ENCODE results near the gene TTC39A. TPM values are rescaled to one million over a fixed set of nuclear protein-coding genes. Genes with fewer than 3 reads are reported as not detected.

The TTC39A gene
- total and polyA plus RNA-seq, 2 of the 13 experiments (the other 11 are each of a cell fraction or from before 2014, with no cell fraction given), result 0.33 to 1.5 TPM

- in situ Hi-C loops (cut with HindIII; ENCODE audit: extremely low pct_ligation_motif_present, low pct_unique_long_range_greater_than_20kb), result no loop called here
- FAIRE-seq, result no peak
- no peak for DNase-seq (ENCODE audit: low spot score)
- Histone ChIP-seq H2AFZ (ENCODE audit: low read length) (no peak overlapping the region), H3K4me1 (ENCODE audit: insufficient read depth, low read length) (peaks cover 35% of the 10 kb centered on the region), H3K27me3 (ENCODE audit: control insufficient read depth in 1 of 2, insufficient read depth in 2 of 2, low read length in 2 of 2) (no peaks in the 10 kb centered on the region; a peak in 2 of 5 replicates), H3K4me3 (replicated peaks in 1 of 3; ENCODE audit: insufficient read depth in 1 of 3, low read depth in 2 of 3, low read length in 3 of 3) (no peak overlapping the region), H4K20me1 (ENCODE audit: insufficient read depth, low read length) (no peaks in the 10 kb centered on the region), H3K79me2 (ENCODE audit: insufficient read depth, low read length) (no peaks in the 10 kb centered on the region), H3K27ac (ENCODE audit: extremely low read length, insufficient read depth, low read length) (no peak overlapping the region), H3K36me3 (replicated peaks in 1 of 2; ENCODE audit: control insufficient read depth in 1 of 2, insufficient read depth in 2 of 2, low read length in 2 of 2) (no peaks in the 10 kb centered on the region), H3K9me3 (ENCODE audit: low read length) (no peaks in the 10 kb centered on the region), H3K9ac (ENCODE audit: insufficient read depth, low read depth, low read length) (no peak overlapping the region), H3K4me2 (ENCODE audit: low read depth, low read length) (no peak overlapping the region)
- POLR2A ChIA-PET, result no interaction called here
- intact Hi-C loops (cut with micrococcal nuclease; ENCODE audit: unreplicated experiment), result no loop called here
- no TSS peak for BruUV-seq (replicated peaks)
- CTCF ChIA-PET (ENCODE audit: low intra/inter-chr PET ratio, low total read pairs), result no interaction called here
- TF ChIP-seq MEIS2 (CRISPR knock-in tag; IDR thresholded peaks at IDR 0.05) (no peak), HDAC2 (CRISPR knock-in tag; IDR thresholded peaks at IDR 0.05) (no peak), MAF1 (CRISPR knock-in tag; IDR thresholded peaks at IDR 0.05; ENCODE audit: borderline replicate concordance) (no peak), KLF11 (CRISPR knock-in tag; IDR thresholded peaks at IDR 0.05) (no peak), MATR3 (CRISPR knock-in tag; IDR thresholded peaks at IDR 0.05) (no peak), JUN (CRISPR knock-in tag; IDR thresholded peaks at IDR 0.05) (no peak), CC2D1A (CRISPR knock-in tag; IDR thresholded peaks at IDR 0.05) (no peak), RFXANK (CRISPR knock-in tag; IDR thresholded peaks at IDR 0.05) (no peak)
- no peak for ATAC-seq
- 93% methylated on average over 3 of the region's 11 CpGs for WGBS (ENCODE audit: low lambda C conversion rate)
These were observed 31.0 kb downstream of the TTC39A start for GRCh38 chr1:51299185-51299885.

- intact Hi-C loops (cut with micrococcal nuclease; ENCODE audit: unreplicated experiment) (no loop called here), in situ Hi-C loops (cut with HindIII; ENCODE audit: extremely low pct_ligation_motif_present, low pct_unique_long_range_greater_than_20kb) (no loop called here)
- no peak for FAIRE-seq
- Histone ChIP-seq H3K4me1 (ENCODE audit: insufficient read depth, low read length) (peaks cover 29% of the 10 kb centered on the region), H3K9me3 (ENCODE audit: low read length) (no peaks in the 10 kb centered on the region), H3K4me3 (replicated peaks in 1 of 3; ENCODE audit: insufficient read depth in 1 of 3, low read depth in 2 of 3, low read length in 3 of 3) (no peak overlapping the region), H3K36me3 (replicated peaks in 1 of 2; ENCODE audit: control insufficient read depth in 1 of 2, insufficient read depth in 2 of 2, low read length in 2 of 2) (no peaks in the 10 kb centered on the region), H3K27me3 (ENCODE audit: control insufficient read depth in 1 of 2, insufficient read depth in 2 of 2, low read length in 2 of 2) (no peaks in the 10 kb centered on the region; a peak in 2 of 5 replicates), H4K20me1 (ENCODE audit: insufficient read depth, low read length) (no peaks in the 10 kb centered on the region), H2AFZ (ENCODE audit: low read length) (no peak overlapping the region), H3K79me2 (ENCODE audit: insufficient read depth, low read length) (no peaks in the 10 kb centered on the region), H3K4me2 (ENCODE audit: low read depth, low read length) (no peak overlapping the region), H3K27ac (ENCODE audit: extremely low read length, insufficient read depth, low read length) (no peak overlapping the region), H3K9ac (ENCODE audit: insufficient read depth, low read depth, low read length) (no peak overlapping the region)
- CTCF ChIA-PET (ENCODE audit: low intra/inter-chr PET ratio, low total read pairs), result no interaction called here
- BruUV-seq (replicated peaks), result no TSS peak
- POLR2A ChIA-PET, result no interaction called here
- 71% methylated on average over 4 of the region's 4 CpGs for WGBS (ENCODE audit: low lambda C conversion rate)
- DNase-seq (ENCODE audit: low spot score), result no peak
- no peak for ATAC-seq
- TF ChIP-seq HNF4A (CRISPR knock-in tag; IDR thresholded peaks at IDR 0.05) (no peak), ZNF331 (CRISPR knock-in tag; IDR thresholded peaks at IDR 0.05) (no peak), PAF1 (CRISPR knock-in tag; IDR thresholded peaks at IDR 0.05) (no peak), PRDM15 (CRISPR knock-in tag; IDR thresholded peaks at IDR 0.05) (no peak), ZNF512 (CRISPR knock-in tag; IDR thresholded peaks at IDR 0.05) (no peak), CEBPB (IDR thresholded peaks at IDR 0.05; ENCODE audit: borderline replicate concordance, low read depth, low read length) (no peak), CREB1 (IDR thresholded peaks at IDR 0.05) (no peak), CREB1 (CRISPR knock-in tag; IDR thresholded peaks at IDR 0.05) (no peak), MYNN (CRISPR knock-in tag; IDR thresholded peaks at IDR 0.05; ENCODE audit: low read depth) (no peak)
These were observed 32.0 kb downstream of the TTC39A start for GRCh38 chr1:51298322-51298705.
